HepG2 (cell line): ENCODE data around the gene DLG1. TPM values are rescaled to one million over a fixed set of nuclear protein-coding genes. Genes with fewer than 3 reads are reported as not detected.

Experiments
- CREB1 ChIP-seq, 2 experiments: fragments of 450-650 bp in 1 of 2; IDR thresholded peaks; 2 replicates each; pipeline ENCODE4 v1.6.1; 2016 to 2017; ENCODE audit warnings: control low read depth in 1 of 2, mild to moderate bottlenecking in 1 of 2, missing compliant biosample characterization in 1 of 2, missing genetic modification characterization in 1 of 2
- EEA1 ChIP-seq: sonication (generic); formaldehyde crosslinking; IDR thresholded peaks from 2 replicates; pipeline ENCODE4 v1.5.1; 2020; ENCODE audit warnings: mild to moderate bottlenecking, missing genetic modification reagents, borderline replicate concordance
- NFYB ChIP-seq: sonication (generic); formaldehyde crosslinking; IDR thresholded peaks from 2 replicates; pipeline ENCODE4 v1.4.0; 2020; ENCODE audit warnings: missing genetic modification reagents
- NR2F1 ChIP-seq, 2 experiments: fragments of 450-650 bp in 1 of 2; formaldehyde crosslinking in 1 of 2; IDR thresholded peaks; 2 replicates each; pipeline versions ENCODE4 v1.5.0 to v1.6.1; 2016 to 2020; ENCODE audit warnings: mild to moderate bottlenecking in 1 of 2, missing compliant biosample characterization in 1 of 2, missing genetic modification reagents in 1 of 2, moderate library complexity in 1 of 2
- REPIN1 ChIP-seq: sonication (generic); formaldehyde crosslinking; IDR thresholded peaks from 2 replicates; pipeline ENCODE4 v1.8.0; 2022; ENCODE audit warnings: missing genetic modification reagents, low read depth, mild to moderate bottlenecking, borderline replicate concordance
- YEATS4 ChIP-seq: sonication (generic); formaldehyde crosslinking; IDR thresholded peaks from 2 replicates; pipeline ENCODE4 v1.4.0; 2020; ENCODE audit warnings: missing genetic modification reagents, borderline replicate concordance
- ZFP82 ChIP-seq: sonication (generic); formaldehyde crosslinking; IDR thresholded peaks from 2 replicates; pipeline ENCODE4 v1.5.1; 2020; ENCODE audit warnings: mild to moderate bottlenecking, missing genetic modification reagents, borderline replicate concordance
- ZMYM4 ChIP-seq: sonication (generic); formaldehyde crosslinking; IDR thresholded peaks from 2 replicates; pipeline ENCODE4 v1.8.1; 2023; ENCODE audit warnings: mild to moderate bottlenecking, missing genetic modification reagents
- ZNF292 ChIP-seq: sonication (generic); formaldehyde crosslinking; IDR thresholded peaks from 2 replicates; pipeline ENCODE4 v1.8.1; 2022; ENCODE audit warnings: mild to moderate bottlenecking, low read depth, missing genetic modification reagents, borderline replicate concordance
- ZNF329 ChIP-seq: sonication (generic); formaldehyde crosslinking; IDR thresholded peaks from 2 replicates; pipeline ENCODE4 v1.9.0; 2021; ENCODE audit warnings: low read depth, mild to moderate bottlenecking, missing genetic modification reagents
- ZNF446 ChIP-seq: sonication (generic); formaldehyde crosslinking; IDR thresholded peaks from 2 replicates; pipeline ENCODE4 v1.5.0; 2020; ENCODE audit warnings: mild to moderate bottlenecking, missing genetic modification reagents
- ZNF737 ChIP-seq: sonication (generic); formaldehyde crosslinking; IDR thresholded peaks from 2 replicates; pipeline ENCODE4 v1.5.0; 2020; ENCODE audit warnings: missing genetic modification reagents, mild to moderate bottlenecking, borderline replicate concordance
- ZNF777 ChIP-seq: sonication (generic); formaldehyde crosslinking; IDR thresholded peaks from 2 replicates; pipeline ENCODE4 v1.4.0; 2020; ENCODE audit warnings: missing genetic modification reagents
- ZNF790 ChIP-seq: sonication (generic); formaldehyde crosslinking; IDR thresholded peaks from 2 replicates; pipeline ENCODE4 v1.8.0; 2022; ENCODE audit warnings: missing genetic modification reagents, mild to moderate bottlenecking, borderline replicate concordance
- polyA plus RNA-seq, 8 experiments: library from polyadenylated mRNA; depleted of rRNA in 3 of 8; stranded (reverse) in 7 of 8; unstranded in 1 of 8; fragments of >200 nt; fragmentation: Illumina TruSeq in 4 of 8; extraction: Trizol in 4 of 8; gene quantifications; 2 replicates each; pipeline versions ENCODE4 v1.2.1 to v1.2.3, GENCODE V29; 2011 to 2016; ENCODE audit warnings: low read depth in 4 of 8, missing spikeins in 1 of 8, mixed read lengths in 1 of 8; ENCODE audit not compliant: insufficient read depth in 1 of 8
- total RNA-seq, 5 experiments: library from RNA; depleted of rRNA; stranded (reverse); fragments of >200 nt; fragmentation: Illumina TruSeq; extraction: Trizol; gene quantifications; 2 replicates each; pipeline ENCODE4 v1.2.3, GENCODE V29; 2016; ENCODE audit warnings: low read depth in 1 of 5
- TF ChIP-seq, protein P1 (sequence below): sonication (generic); formaldehyde crosslinking; IDR thresholded peaks from 2 replicates; pipeline ENCODE4 v1.4.0; 2020; ENCODE audit warnings: missing genetic modification reagents
- TF ChIP-seq, protein P2 (sequence below): sonication (generic); formaldehyde crosslinking; IDR thresholded peaks from 2 replicates; pipeline ENCODE4 v1.5.1; 2020; ENCODE audit warnings: mild to moderate bottlenecking, moderate library complexity, missing genetic modification reagents
- TF ChIP-seq, protein P3 (sequence below): sonication (generic); formaldehyde crosslinking; IDR thresholded peaks from 2 replicates; pipeline ENCODE4 v1.4.0; 2020; ENCODE audit warnings: missing genetic modification reagents
- TF ChIP-seq, protein P4 (sequence below): sonication (generic); formaldehyde crosslinking; IDR thresholded peaks from 2 replicates; pipeline ENCODE4 v1.5.0; 2020; ENCODE audit warnings: mild to moderate bottlenecking, missing genetic modification reagents
- TF ChIP-seq, protein P5 (sequence below): sonication (generic); formaldehyde crosslinking; IDR thresholded peaks from 2 replicates; pipeline ENCODE4 v1.4.0; 2020; ENCODE audit warnings: missing genetic modification reagents, borderline replicate concordance

Gene DLG1
- total and polyA plus RNA-seq, 2 of the 13 experiments (the other 11 are each of a cell fraction or from before 2014, with no cell fraction given) = 30.5 to 104 TPM

DNA sequence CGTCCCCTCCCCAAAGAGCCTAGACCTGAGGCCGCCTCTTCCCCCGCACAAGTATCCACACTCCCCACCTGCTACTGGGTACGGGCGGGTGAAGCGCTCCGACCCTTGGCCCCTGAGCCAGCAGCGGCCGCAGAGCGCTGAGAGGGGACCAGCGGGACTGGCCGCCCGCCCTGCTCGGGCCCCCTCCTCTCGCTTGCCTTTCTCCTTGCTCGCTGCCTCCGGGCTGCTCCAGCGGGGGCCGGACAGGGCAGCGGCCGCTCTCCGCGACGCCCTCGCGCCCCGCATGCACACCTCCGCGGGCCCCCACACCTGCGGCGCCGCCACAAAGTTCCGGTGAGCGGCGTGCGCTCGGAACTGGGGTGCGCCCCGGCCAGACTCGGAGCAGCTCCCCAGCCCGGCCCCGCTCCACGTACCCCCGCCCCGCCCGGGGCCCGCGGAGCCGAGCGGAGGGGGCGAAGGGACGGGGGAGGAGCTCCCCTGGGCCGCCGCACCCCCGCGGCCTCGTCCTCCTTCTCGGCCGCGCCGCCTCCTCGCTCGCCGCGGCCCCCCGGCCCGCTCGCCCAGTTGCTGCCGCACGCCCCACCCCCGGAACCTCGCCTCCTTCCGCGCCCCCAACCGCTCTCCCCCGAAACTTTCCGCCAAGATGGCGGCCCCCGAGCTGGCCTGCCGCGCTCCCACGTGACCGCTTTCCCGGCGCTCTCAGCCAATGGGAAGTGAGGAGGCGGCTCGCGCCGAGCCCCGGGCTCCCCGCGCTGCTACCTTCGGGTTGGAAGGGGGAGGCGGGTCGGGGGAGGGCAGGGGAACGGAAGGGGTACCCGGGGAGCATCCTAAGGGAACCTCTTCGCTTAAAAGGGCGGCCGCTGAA, 704 bp downstream of the DLG1 start (continued):
- TF ChIP-seq ZMYM4 (CRISPR knock-in tag) (no peak; the same call in none of the 2 replicates), EEA1 (CRISPR knock-in tag) (0 out of 2 replicates have a peak, but pooled peaks have one; percentile 60), NFYB (peak; percentile 76), ZNF777 (CRISPR knock-in tag) (peak; percentile 21; the same call in 1 of the 2 replicates), ZFP82 (CRISPR knock-in tag) (0 out of 2 replicates have a peak, but pooled peaks have one; percentile 30), CREB1 (IDR thresholded peaks at IDR 0.05) (no peak), CREB1 (CRISPR knock-in tag; IDR thresholded peaks at IDR 0.05) (no peak), ZNF292 (CRISPR knock-in tag) (0 out of 2 replicates have a peak, but pooled peaks have one; percentile 43), ZNF737 (CRISPR knock-in tag) (no peak), ZNF329 (0 out of 2 replicates have a peak, but pooled peaks have one; percentile 28), YEATS4 (CRISPR knock-in tag) (peak; percentile 87), NR2F1 (CRISPR knock-in tag; IDR thresholded peaks at IDR 0.05) (peak in 1 of 2 experiments; percentile 31; a peak in 1 of 4 replicates), ZNF790 (CRISPR knock-in tag) (0 out of 2 replicates have a peak, but pooled peaks have one; percentile 77), ZNF446 (CRISPR knock-in tag) (peak; percentile 69; the same call in 1 of the 2 replicates), REPIN1 (CRISPR knock-in tag) (0 out of 2 replicates have a peak, but pooled peaks have one; percentile 12)
- TF ChIP-seq, protein P1, sequence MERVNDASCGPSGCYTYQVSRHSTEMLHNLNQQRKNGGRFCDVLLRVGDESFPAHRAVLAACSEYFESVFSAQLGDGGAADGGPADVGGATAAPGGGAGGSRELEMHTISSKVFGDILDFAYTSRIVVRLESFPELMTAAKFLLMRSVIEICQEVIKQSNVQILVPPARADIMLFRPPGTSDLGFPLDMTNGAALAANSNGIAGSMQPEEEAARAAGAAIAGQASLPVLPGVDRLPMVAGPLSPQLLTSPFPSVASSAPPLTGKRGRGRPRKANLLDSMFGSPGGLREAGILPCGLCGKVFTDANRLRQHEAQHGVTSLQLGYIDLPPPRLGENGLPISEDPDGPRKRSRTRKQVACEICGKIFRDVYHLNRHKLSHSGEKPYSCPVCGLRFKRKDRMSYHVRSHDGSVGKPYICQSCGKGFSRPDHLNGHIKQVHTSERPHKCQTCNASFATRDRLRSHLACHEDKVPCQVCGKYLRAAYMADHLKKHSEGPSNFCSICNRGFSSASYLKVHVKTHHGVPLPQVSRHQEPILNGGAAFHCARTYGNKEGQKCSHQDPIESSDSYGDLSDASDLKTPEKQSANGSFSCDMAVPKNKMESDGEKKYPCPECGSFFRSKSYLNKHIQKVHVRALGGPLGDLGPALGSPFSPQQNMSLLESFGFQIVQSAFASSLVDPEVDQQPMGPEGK = peak; percentile 92
- TF ChIP-seq, protein P2, sequence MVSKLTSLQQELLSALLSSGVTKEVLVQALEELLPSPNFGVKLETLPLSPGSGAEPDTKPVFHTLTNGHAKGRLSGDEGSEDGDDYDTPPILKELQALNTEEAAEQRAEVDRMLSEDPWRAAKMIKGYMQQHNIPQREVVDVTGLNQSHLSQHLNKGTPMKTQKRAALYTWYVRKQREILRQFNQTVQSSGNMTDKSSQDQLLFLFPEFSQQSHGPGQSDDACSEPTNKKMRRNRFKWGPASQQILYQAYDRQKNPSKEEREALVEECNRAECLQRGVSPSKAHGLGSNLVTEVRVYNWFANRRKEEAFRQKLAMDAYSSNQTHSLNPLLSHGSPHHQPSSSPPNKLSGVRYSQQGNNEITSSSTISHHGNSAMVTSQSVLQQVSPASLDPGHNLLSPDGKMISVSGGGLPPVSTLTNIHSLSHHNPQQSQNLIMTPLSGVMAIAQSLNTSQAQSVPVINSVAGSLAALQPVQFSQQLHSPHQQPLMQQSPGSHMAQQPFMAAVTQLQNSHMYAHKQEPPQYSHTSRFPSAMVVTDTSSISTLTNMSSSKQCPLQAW = no peak
- TF ChIP-seq, protein P3, sequence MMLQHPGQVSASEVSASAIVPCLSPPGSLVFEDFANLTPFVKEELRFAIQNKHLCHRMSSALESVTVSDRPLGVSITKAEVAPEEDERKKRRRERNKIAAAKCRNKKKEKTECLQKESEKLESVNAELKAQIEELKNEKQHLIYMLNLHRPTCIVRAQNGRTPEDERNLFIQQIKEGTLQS (CRISPR knock-in tag) = no peak
- TF ChIP-seq, protein P4, sequence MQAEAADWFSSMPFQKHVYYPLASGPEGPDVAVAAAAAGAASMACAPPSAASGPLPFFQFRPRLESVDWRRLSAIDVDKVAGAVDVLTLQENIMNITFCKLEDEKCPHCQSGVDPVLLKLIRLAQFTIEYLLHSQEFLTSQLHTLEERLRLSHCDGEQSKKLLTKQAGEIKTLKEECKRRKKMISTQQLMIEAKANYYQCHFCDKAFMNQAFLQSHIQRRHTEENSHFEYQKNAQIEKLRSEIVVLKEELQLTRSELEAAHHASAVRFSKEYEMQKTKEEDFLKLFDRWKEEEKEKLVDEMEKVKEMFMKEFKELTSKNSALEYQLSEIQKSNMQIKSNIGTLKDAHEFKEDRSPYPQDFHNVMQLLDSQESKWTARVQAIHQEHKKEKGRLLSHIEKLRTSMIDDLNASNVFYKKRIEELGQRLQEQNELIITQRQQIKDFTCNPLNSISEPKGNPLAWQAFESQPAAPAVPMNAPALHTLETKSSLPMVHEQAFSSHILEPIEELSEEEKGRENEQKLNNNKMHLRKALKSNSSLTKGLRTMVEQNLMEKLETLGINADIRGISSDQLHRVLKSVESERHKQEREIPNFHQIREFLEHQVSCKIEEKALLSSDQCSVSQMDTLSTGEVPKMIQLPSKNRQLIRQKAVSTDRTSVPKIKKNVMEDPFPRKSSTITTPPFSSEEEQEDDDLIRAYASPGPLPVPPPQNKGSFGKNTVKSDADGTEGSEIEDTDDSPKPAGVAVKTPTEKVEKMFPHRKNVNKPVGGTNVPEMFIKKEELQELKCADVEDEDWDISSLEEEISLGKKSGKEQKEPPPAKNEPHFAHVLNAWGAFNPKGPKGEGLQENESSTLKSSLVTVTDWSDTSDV = no peak
- TF ChIP-seq, protein P5, sequence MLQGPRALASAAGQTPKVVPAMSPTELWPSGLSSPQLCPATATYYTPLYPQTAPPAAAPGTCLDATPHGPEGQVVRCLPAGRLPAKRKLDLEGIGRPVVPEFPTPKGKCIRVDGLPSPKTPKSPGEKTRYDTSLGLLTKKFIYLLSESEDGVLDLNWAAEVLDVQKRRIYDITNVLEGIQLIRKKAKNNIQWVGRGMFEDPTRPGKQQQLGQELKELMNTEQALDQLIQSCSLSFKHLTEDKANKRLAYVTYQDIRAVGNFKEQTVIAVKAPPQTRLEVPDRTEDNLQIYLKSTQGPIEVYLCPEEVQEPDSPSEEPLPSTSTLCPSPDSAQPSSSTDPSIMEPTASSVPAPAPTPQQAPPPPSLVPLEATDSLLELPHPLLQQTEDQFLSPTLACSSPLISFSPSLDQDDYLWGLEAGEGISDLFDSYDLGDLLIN (CRISPR knock-in tag) = peak; percentile 20; the same call in 1 of the 2 replicates
